Mesendoderm (in vitro differentiated cells): ENCODE results near the gene CHST11.

Experiments
- DNase-seq: peaks from one replicate; pipeline ENCODE4 v3.0.0; 2013
- H2AK5ac ChIP-seq: 2 replicates; pipeline ENCODE4 v1.6.1; 2013; ENCODE audit warnings: low read length, inconsistent platforms
- H2BK120ac ChIP-seq: 2 replicates; pipeline ENCODE4 v1.6.1; 2013; ENCODE audit warnings: low read depth, mild to moderate bottlenecking, low read length, moderate library complexity, mixed read lengths
- H2BK15ac ChIP-seq: replicated peaks from 2 replicates; pipeline ENCODE4 v1.6.1; 2013; ENCODE audit warnings: low read depth, mild to moderate bottlenecking, moderate library complexity
- H2BK5ac ChIP-seq: 2 replicates; pipeline ENCODE4 v1.6.1; 2013; ENCODE audit warnings: low read length, inconsistent platforms
- H3K18ac ChIP-seq: 2 replicates; pipeline ENCODE4 v1.6.1; 2013; ENCODE audit warnings: mild to moderate bottlenecking, low read length, mixed read lengths
- H3K23ac ChIP-seq: one replicate; pipeline ENCODE4 v1.6.1; 2013; ENCODE audit warnings: low read length
- H3K27ac ChIP-seq: 2 replicates; pipeline ENCODE4 v1.5.1; 2013; ENCODE audit warnings: low read depth, mild to moderate bottlenecking, inconsistent platforms, low read length, moderate library complexity
- H3K27me3 ChIP-seq: 2 replicates; pipeline ENCODE4 v1.6.1; 2013; ENCODE audit warnings: low read length, control low read depth, mild to moderate bottlenecking, inconsistent platforms; ENCODE audit not compliant: insufficient read depth, poor library complexity
- H3K36me3 ChIP-seq: 2 replicates; pipeline ENCODE4 v1.6.1; 2013; ENCODE audit warnings: low read length, inconsistent platforms; ENCODE audit not compliant: control insufficient read depth, insufficient read depth
- H3K4ac ChIP-seq: one replicate; pipeline ENCODE4 v1.6.1; 2013; ENCODE audit warnings: low read depth, mild to moderate bottlenecking, low read length, moderate library complexity
- H3K4me1 ChIP-seq: 2 replicates; pipeline ENCODE4 v1.6.1; 2013; ENCODE audit warnings: low read depth, low read length, inconsistent platforms; ENCODE audit not compliant: control insufficient read depth
- H3K4me2 ChIP-seq: 2 replicates; pipeline ENCODE4 v1.6.1; 2013; ENCODE audit warnings: low read length
- H3K4me3 ChIP-seq: 2 replicates; pipeline ENCODE4 v1.5.1; 2013; ENCODE audit warnings: mild to moderate bottlenecking, low read length
- H3K56ac ChIP-seq: one replicate; pipeline ENCODE4 v1.6.1; 2013; ENCODE audit warnings: low read length
- H3K79me1 ChIP-seq: 2 replicates; pipeline ENCODE4 v1.6.1; 2013; ENCODE audit warnings: low read length, inconsistent platforms
- H3K79me2 ChIP-seq: 2 replicates; pipeline ENCODE4 v1.6.1; 2013; ENCODE audit warnings: mild to moderate bottlenecking, low read length; ENCODE audit not compliant: control insufficient read depth, insufficient read depth
- H3K9ac ChIP-seq: 2 replicates; pipeline ENCODE4 v1.6.1; 2013; ENCODE audit warnings: low read length, inconsistent platforms
- H4K5ac ChIP-seq: one replicate; pipeline ENCODE4 v1.6.1; 2013; ENCODE audit warnings: low read length
- H4K8ac ChIP-seq: one replicate; pipeline ENCODE4 v1.6.1; 2013; ENCODE audit warnings: low read depth, mild to moderate bottlenecking, control low read depth, low read length, moderate library complexity
- WGBS: extraction: QIAGEN DNeasy Blood & Tissue Kit; methylation state at CpG from one replicate; pipeline ENCODE4 v1.1.7; 2013; ENCODE audit warnings: low lambda C conversion rate, missing lambda C conversion rate; ENCODE audit not compliant: insufficient coverage; ENCODE audit errors: extremely low coverage; 5-methylcytosine and 5-hydroxymethylcytosine counted together

CHST11 gene

GRCh38 chr12:104423273-104423672 lies 33.5 kb upstream of the CHST11 start:
- no peak overlapping the region for H3K23ac ChIP-seq
- H2BK5ac ChIP-seq: no peak overlapping the region
- no peak overlapping the region for H4K5ac ChIP-seq
- DNase-seq: no peak
- H3K27me3 ChIP-seq: no peaks in the 10 kb centered on the region
- H3K9ac ChIP-seq: no peak overlapping the region
- H3K4me3 ChIP-seq: no peak overlapping the region
- H3K18ac ChIP-seq: no peak overlapping the region
- no peak overlapping the region for H3K27ac ChIP-seq
- H2BK15ac ChIP-seq: no peak overlapping the region
- H3K4me2 ChIP-seq: no peak overlapping the region
- H2BK120ac ChIP-seq: no peak overlapping the region
- no peaks in the 10 kb centered on the region for H3K36me3 ChIP-seq
- H3K79me2 ChIP-seq: no peaks in the 10 kb centered on the region
- no peaks in the 10 kb centered on the region for H3K4me1 ChIP-seq
- H4K8ac ChIP-seq: no peak overlapping the region
- no peaks in the 10 kb centered on the region for H3K79me1 ChIP-seq
- H3K56ac ChIP-seq: no peak overlapping the region
- H2AK5ac ChIP-seq: no peak overlapping the region
- WGBS: no CpG with 5 or more reads among the region's 3 CpGs
- no peak overlapping the region for H3K4ac ChIP-seq

GRCh38 chr12:104423809-104424208 lies 32.9 kb upstream of the CHST11 start:
- no peak overlapping the region for H3K23ac ChIP-seq
- no peak for DNase-seq

DNA sequence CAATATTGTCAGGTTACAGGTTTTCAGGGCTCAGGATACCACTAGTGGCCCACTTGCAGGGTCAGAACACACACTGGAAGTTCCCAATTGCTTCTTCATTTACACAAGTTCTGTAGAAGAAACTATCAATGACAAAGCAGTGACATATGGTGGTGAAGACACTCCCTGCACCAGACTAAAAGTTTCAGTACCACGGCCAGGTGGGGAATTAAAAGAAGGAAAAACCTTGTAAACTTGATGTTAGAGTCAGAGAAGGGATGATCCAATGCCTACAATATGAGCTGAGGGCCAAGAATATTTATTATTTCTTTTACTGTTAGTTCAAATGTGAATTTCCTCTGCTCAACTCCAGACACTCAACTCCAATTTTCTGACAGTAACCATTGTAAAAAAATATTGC lies 31.8 kb upstream of the CHST11 start:
- H3K23ac ChIP-seq: no peak overlapping the region

More at GRCh38 chr12:104423809-104424208, 32.9 kb upstream of the CHST11 start:
- H3K79me1 ChIP-seq: no peaks in the 10 kb centered on the region
- H3K27ac ChIP-seq: no peak overlapping the region
- no peak overlapping the region for H2AK5ac ChIP-seq
- no peaks in the 10 kb centered on the region for H3K27me3 ChIP-seq
- H3K56ac ChIP-seq: no peak overlapping the region
- H3K79me2 ChIP-seq: no peaks in the 10 kb centered on the region
- no peak overlapping the region for H3K4me3 ChIP-seq
- no peaks in the 10 kb centered on the region for H3K4me1 ChIP-seq
- H3K36me3 ChIP-seq: no peaks in the 10 kb centered on the region
- H4K5ac ChIP-seq: no peak overlapping the region
- H4K8ac ChIP-seq: no peak overlapping the region
- H2BK15ac ChIP-seq: no peak overlapping the region
- no peak overlapping the region for H3K9ac ChIP-seq
- no CpG with 5 or more reads among the region's 5 CpGs for WGBS
- H2BK120ac ChIP-seq: no peak overlapping the region
- H3K4ac ChIP-seq: no peak overlapping the region
- H3K4me2 ChIP-seq: no peak overlapping the region
- no peak overlapping the region for H2BK5ac ChIP-seq
- no peak overlapping the region for H3K18ac ChIP-seq

GRCh38 chr12:104425614-104426013 lies 31.1 kb upstream of the CHST11 start:
- Histone ChIP-seq H3K4me1 (no peaks in the 10 kb centered on the region), H2BK15ac (no peak overlapping the region), H3K4me3 (no peak overlapping the region), H3K27ac (no peak overlapping the region), H3K9ac (no peak overlapping the region), H3K36me3 (no peaks in the 10 kb centered on the region), H3K4ac (no peak overlapping the region), H4K5ac (no peak overlapping the region), H2BK5ac (no peak overlapping the region), H2BK120ac (no peak overlapping the region), H2AK5ac (no peak overlapping the region), H3K18ac (no peak overlapping the region), H3K79me1 (no peaks in the 10 kb centered on the region), H3K56ac (no peak overlapping the region), H3K4me2 (no peak overlapping the region), H3K23ac (no peak overlapping the region), H3K79me2 (no peaks in the 10 kb centered on the region), H4K8ac (no peak overlapping the region), H3K27me3 (no peaks in the 10 kb centered on the region)
- WGBS: no CpG with 5 or more reads among the region's 4 CpGs
- DNase-seq: no peak

More for the DNA sequence above, 31.8 kb upstream of the CHST11 start:
- no peaks in the 10 kb centered on the region for H3K79me2 ChIP-seq
- no peaks in the 10 kb centered on the region for H3K36me3 ChIP-seq
- H3K4ac ChIP-seq: no peak overlapping the region
- no peak overlapping the region for H4K8ac ChIP-seq
- no peaks in the 10 kb centered on the region for H3K4me1 ChIP-seq
- no peaks in the 10 kb centered on the region for H3K79me1 ChIP-seq
- no peak overlapping the region for H3K4me2 ChIP-seq
- H2BK15ac ChIP-seq: no peak overlapping the region
- H2BK120ac ChIP-seq: no peak overlapping the region
- H3K4me3 ChIP-seq: no peak overlapping the region
- WGBS: no CpG with 5 or more reads among the region's 1 CpG
- H3K56ac ChIP-seq: no peak overlapping the region
- no peak overlapping the region for H3K18ac ChIP-seq
- no peak overlapping the region for H2BK5ac ChIP-seq
- no peak overlapping the region for H2AK5ac ChIP-seq
- no peak overlapping the region for H3K9ac ChIP-seq
- H3K27ac ChIP-seq: no peak overlapping the region
- no peak for DNase-seq
- no peaks in the 10 kb centered on the region for H3K27me3 ChIP-seq
- no peak overlapping the region for H4K5ac ChIP-seq

DNA sequence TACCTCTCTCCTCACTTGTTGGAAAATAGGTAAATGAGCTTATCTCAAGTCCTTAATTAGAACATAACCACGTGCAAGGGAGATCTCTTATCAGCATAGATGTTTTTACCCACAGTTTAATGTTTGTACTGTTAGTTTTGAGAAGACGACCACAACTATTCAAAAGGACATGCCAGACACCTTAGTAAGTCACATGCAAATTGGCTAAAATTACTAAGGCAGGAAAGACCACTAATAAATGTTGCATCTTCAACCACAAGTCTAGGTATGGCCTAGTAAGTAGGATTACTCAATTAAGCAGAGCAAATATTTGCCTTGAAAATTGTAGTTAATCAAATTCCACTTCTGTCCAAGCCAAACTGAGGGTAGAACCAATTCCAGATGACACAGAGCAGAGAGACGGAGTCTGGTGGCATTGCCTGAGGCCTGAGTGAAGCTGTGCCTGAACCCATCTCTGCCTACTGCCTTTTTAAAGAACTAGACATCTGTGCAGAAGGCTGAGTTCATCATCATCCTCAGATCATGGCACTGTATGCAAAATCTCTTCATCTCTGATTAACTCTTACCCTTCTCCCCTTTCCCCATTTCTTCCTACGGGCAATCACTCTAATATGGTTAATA lies 29.7 kb upstream of the CHST11 start:
- Histone ChIP-seq H2BK120ac (no peak overlapping the region), H3K27me3 (no peaks in the 10 kb centered on the region), H3K36me3 (no peaks in the 10 kb centered on the region), H3K27ac (no peak overlapping the region), H4K8ac (no peak overlapping the region), H3K18ac (no peak overlapping the region), H3K9ac (no peak overlapping the region), H3K4me2 (no peak overlapping the region), H4K5ac (no peak overlapping the region), H3K79me2 (no peaks in the 10 kb centered on the region), H2AK5ac (no peak overlapping the region), H3K4me3 (no peak overlapping the region), H3K56ac (no peak overlapping the region), H3K23ac (no peak overlapping the region), H3K4ac (no peak overlapping the region), H3K4me1 (no peaks in the 10 kb centered on the region), H3K79me1 (no peaks in the 10 kb centered on the region), H2BK5ac (no peak overlapping the region), H2BK15ac (no peak overlapping the region)
- no CpG with 5 or more reads among the region's 4 CpGs for WGBS
- no peak for DNase-seq

DNA sequence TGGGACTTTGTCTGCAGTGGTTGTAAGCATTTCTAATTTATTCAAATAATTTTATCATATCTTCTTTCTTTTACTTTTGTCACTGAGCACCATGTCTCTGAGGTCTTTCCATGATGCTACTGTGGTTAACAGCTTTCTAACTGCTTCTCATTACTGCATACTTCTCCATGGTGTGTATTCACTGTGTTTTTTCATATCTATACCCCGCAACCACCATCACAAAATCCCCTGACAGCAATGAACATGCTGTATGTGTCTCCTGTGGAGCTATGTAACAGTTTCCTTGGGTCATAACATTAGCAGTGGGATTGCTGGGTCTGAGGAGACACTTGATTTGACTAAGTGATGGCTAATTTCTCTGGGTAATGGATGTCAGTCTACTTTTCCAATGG lies 29.2 kb upstream of the CHST11 start:
- Histone ChIP-seq H3K27ac (no peak overlapping the region), H3K79me2 (no peaks in the 10 kb centered on the region), H2BK15ac (no peak overlapping the region), H3K36me3 (no peaks in the 10 kb centered on the region), H3K4me3 (no peak overlapping the region), H3K9ac (no peak overlapping the region), H3K56ac (no peak overlapping the region), H3K27me3 (no peaks in the 10 kb centered on the region), H4K5ac (no peak overlapping the region), H3K4me1 (no peaks in the 10 kb centered on the region), H2AK5ac (no peak overlapping the region), H3K23ac (no peak overlapping the region), H3K79me1 (no peaks in the 10 kb centered on the region), H3K4ac (no peak overlapping the region), H3K18ac (no peak overlapping the region), H2BK120ac (no peak overlapping the region), H2BK5ac (no peak overlapping the region), H4K8ac (no peak overlapping the region), H3K4me2 (no peak overlapping the region)
- WGBS: no CpG with 5 or more reads among the region's 1 CpG
- DNase-seq: no peak
